HG02678 (cell line): ENCODE data around the gene NFE2L1.

Experiments
- ATAC-seq: cut with Tn5 transposase; IDR thresholded peaks from one replicate; pipeline ENCODE4 v1.9.1; 2021; ENCODE audit warnings: mild to moderate bottlenecking, moderate library complexity; ENCODE audit not compliant: unreplicated experiment

The NFE2L1 gene

DNA sequence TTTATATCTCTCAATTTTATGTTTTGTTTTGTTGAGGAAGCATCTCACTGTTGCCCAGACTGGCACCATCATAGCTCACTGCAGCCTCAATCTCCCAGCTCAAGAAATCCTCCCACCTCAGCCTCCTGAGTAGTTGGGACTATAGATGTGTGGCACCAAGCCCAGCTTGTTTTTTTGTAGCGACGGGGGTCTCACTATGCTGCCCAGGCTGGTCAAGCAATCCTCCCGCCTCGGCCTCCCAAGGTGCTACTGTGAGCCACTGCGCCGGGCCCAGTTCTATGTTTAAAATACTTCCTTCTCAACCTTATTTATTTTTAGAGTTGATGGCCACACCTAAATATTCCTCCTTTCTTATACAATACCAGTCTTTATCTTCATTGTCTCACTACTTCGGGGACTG, 1.9 kb upstream of the NFE2L1 start:
- ATAC-seq: no peak

DNA sequence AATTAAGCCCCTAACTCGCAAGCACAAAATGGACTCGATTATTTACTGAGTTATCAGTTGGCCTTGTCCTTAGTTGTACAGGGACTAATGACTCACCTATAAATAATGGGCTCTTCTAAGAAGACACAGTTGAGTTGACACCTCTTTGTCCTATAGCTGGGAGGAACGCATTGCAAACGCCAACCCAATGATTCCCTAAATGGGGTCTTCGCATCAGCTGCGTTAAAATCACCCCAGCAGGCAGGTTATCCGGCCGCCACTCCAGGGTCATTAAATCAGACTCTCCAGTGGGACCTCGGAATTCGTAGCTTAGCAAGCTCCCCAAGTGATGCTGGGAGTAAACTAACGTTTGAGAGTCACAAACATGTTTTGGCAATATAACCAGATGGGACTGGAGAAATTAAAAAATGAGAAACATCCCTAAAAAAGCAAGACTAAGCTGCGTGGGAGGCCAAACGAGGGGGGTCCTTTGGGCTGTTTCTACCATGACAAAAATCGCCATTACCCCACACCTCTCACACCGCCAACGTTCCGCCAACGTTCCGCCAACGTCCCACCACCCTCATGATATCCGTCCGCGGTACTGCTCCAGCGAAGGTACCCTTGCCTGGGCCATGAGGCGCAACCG, 932 bp upstream of the NFE2L1 start:
- ATAC-seq: no peak

DNA sequence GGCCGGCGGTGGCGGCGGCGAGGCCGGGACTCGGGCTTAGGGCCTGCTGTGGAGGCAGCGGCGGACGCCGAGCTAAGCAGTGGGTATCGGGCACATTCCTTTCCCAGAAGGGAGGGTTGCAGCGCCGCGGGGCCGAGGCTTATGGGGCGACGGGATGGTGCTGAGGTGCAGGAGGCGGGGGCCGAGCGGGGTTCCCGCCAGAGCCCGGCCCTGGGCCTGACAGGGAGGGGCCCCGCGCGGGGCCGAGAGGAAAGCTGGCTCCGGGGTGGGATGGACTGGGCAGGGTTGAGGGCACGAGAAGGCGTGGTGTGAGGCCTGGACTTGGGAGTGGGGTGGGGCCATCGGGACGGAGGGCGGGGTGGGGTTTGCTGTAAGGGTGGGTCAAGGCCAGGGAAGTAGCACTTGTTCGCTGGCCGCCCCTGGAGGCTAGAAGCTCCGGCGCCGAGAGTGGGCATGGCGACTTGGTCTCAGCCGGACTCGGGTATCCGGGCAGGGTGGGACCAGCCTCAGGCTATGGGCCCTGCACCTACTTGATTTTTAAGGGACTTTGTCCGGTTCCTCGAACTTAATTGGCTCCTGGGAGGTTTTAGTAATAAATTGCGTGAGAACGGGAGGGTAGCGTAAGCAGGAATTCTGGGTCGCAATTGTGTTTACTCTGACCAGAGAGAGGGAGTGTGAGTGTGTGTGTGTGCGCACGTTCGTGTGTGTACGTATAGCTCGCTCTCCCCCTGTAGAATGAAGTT, 396 bp downstream of the NFE2L1 start:
- peak; percentile 34 for ATAC-seq

DNA sequence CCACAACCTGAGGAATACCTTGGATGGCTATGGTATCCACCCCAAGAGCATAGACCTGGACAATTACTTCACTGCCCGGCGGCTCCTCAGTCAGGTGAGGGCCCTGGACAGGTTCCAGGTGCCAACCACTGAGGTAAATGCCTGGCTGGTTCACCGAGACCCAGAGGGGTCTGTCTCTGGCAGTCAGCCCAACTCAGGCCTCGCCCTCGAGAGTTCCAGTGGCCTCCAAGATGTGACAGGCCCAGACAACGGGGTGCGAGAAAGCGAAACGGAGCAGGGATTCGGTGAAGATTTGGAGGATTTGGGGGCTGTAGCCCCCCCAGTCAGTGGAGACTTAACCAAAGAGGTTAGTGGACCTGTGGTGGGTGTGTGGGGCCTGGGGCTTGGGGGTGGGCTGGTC, 3.1 kb downstream of the NFE2L1 start:
- ATAC-seq: no peak

DNA sequence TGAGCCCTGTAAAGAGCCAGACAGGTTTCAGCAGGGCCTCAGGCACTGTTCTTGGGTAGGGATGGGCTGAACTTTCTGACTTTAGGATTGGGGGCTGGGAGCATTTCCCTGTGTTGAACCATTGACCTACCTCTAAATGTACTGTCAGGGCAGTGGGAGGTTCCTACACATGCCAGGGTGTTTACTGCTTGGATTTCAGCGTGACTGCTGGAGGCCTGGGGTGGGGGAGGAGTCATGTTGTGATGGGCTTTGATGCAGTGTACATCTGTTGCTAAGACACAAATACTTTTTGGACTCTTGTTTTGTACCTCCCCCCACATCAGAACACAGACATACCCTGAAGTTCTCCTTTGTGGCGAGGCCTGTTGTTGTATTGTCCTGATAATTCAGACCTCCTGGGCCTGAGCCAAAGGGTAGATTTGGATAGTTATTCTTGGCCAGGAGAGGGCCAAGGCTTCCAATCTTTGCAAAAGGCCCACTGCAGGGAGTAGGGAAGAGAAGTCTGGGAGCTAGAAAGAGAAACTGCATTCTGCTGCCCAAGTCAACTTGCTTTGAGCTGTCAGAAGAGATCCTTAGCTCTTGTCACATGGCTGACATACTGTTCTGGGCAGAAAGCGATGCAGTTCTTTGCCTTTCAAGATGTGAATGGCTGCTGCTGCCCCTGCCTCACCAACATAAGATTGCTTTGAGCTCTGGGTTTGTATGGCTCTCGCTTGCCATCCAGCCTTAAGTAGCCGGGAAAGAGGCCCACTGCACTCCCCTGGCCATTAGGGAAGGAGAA, 3.7 kb downstream of the NFE2L1 start:
- no peak for ATAC-seq

DNA sequence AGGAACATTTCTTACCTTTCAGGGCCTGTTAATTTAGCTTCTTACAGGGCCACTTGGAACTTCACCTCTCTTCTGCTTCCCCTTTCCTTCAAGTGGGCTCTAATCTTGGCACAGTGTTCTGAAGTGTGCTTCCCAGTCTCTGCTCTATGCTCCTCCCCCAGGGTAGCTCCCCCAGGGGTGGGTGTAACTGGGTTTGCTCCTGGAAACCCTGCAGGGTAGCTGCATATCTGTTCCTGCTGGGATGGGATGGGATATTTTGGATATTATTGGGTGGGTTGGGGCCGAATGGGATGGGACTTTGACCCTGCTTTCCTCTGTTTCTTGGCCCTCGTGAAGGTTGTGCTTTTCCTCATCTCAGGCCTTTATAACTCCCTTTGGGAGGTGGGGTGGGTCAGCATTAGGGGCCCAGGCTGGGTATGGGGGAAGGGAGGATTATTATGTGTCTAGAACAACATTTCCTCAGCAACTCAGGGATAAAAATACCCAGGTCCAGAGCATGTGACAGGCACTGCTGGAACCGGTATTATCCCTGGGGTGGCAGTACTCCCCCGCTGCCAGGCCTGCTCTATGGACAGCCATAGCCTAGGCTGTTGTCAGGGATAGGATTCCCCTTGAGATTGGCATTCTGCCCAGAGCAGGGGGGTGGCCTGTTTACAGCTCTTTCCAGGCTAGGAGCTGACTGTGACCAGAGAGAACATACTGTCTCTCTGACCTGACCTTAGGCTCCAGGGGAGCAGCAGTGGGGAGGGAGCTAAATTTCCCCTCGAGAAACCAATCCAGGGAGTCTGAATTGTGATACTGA, 5.0 kb downstream of the NFE2L1 start:
- no peak for ATAC-seq

DNA sequence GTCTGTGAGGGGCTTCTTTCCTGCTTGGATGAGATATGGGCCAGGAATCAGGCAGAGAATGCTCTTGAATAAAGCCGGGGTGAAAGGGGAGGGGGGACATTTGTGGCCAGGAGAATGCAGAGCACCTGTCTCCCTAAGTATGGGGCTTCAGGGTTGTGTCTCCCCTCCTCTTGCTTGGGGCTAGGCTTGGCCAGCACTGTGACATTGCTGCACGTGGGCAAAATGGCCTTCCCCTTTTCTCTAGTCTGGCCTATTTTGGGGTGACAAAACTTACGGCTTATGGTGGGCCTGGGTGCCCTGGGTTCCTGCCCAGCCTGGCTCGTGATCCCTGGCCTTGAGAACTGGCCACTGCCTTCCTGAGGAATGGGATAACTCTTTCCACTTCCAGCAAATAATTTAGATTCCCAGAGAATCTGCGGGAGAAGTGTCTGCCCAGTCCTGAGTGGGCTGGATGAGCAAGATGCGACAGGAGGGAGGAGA, 5.6 kb downstream of the NFE2L1 start:
- ATAC-seq: no peak

DNA sequence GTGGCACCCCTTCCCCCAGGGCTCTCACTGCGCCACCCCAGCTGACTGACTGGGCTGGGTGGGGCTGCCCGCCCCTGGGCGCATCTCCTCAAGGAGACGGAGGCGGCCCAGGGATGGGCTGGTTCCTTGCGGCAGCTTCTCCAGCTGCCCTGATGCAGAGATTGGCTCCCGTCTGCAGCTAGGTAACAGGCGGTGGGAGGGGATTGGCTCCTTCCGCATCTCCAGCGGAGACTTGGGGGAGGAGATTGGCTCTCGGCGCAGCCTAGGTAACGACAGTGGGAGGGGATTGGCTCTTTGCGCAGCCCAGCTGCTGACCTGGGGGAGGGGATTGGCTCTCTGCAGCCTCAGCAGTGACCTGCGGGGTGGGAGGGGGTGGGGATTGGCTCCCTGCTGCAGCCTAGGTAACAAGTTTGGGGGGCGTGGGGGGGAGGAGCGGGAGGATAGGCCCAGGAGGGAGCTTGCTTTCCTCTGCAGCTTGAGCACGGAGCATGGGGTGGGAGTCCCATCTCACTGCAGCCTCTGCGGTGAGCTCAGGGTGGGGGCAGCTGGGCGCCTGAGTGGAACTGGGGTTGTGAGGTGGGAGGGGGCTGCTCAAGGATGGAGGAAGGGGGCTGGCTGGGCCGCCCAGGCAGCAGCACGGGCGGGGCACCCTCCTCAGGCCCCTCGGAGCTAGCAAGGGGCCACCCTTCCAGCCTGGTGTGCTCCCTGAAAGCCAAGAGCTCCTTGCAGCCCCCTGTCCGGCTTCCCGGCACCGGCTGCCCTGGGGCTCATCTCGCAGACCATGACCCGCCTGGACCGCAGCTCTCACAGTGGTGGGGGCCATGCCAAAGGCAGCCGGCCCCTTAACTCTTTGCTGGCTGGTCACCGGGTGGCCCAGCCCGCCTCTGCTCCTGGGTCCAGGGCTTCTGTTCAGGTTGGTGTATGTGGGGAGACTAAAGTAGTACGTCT, 6.4 kb downstream of the NFE2L1 start:
- ATAC-seq: no peak

DNA sequence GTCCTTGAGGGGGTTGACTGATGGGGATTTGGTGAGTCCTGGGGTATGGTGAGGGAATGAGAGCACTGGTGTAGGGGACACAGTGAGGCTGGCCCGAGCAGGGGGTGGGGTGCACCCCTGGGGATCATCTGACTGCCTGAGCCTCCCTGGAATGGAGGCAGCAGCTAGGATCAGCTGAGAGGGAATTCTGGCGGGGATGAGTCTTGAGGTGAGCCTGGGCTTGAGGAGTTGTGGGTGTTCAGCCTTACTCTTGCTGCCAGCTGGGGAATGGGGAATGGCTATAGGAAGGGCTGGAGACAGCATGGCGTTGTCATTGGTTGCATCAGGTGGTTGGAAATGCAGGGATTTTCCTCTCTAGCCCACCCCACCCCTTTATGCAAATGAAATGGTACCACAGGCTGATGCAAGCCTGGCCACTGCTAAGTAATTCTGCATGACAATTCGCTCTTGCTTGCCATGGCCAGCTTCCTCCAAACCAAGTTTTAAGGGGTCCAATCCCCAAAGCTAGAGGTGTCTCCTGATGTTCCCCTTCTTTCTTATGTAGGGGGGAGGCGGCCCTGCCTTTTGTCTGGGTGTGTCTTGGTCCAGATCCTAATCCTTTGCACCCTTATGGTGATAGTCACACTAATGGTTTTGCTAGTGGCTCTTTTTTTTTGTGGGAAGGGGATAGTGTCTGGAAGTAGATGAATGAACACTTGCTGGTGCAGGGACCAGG, 7.5 kb downstream of the NFE2L1 start:
- peak; percentile 61 for ATAC-seq

DNA sequence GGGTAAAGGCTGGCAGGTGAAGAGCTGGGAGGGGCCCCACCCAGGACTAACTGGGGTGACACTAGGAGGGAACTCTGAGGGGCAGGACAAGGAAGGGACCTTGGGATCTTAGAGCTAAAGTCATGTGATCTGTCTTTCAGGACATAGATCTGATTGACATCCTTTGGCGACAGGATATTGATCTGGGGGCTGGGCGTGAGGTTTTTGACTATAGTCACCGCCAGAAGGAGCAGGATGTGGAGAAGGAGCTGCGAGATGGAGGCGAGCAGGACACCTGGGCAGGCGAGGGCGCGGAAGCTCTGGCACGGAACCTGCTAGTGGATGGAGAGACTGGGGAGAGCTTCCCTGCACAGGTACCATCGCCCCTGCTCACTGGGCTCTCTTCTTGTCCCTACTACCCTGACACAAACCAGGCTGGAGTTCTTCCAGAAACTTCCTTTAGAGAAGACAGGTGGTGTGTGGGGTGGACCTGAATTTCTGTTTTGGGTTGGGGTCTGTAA, 8.1 kb downstream of the NFE2L1 start:
- no peak for ATAC-seq

DNA sequence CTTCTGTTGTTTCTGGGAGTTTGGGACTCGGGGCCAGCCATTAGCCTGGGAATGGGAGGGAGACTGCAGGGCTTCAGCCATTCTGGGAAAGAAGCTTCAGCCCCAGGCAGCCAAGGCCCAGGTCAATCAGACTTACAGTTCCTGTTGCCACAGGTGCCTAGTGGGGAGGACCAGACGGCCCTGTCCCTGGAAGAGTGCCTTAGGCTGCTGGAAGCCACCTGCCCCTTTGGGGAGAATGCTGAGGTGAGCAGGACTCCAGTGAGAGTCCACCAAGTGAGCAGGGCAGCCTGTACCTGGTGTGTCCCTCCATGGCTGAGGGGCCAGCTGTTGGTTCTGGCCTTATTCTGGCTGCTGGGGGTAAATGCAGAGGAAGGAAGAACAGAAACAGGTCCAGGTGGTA, 8.7 kb downstream of the NFE2L1 start:
- no peak for ATAC-seq

DNA sequence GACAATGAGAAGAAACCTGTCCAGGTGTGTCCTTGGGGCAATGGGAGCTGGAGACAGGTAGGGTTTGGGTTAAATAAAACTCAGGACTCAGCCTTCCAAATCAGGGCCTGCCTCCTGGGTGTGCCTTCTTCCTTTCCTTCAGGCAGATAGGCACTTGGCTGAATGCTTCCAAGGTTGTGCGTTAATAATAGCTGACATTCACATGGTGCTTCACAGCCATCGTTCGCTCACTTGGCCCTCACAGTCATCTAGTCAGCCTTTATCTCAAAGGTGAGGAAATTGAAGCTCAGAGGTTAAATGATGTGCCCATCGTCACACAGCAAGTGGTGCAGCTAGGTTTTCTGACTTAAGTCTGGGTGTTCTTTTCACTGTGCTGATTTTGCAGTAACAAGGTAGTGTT, 9.5 kb downstream of the NFE2L1 start:
- ATAC-seq: no peak

DNA sequence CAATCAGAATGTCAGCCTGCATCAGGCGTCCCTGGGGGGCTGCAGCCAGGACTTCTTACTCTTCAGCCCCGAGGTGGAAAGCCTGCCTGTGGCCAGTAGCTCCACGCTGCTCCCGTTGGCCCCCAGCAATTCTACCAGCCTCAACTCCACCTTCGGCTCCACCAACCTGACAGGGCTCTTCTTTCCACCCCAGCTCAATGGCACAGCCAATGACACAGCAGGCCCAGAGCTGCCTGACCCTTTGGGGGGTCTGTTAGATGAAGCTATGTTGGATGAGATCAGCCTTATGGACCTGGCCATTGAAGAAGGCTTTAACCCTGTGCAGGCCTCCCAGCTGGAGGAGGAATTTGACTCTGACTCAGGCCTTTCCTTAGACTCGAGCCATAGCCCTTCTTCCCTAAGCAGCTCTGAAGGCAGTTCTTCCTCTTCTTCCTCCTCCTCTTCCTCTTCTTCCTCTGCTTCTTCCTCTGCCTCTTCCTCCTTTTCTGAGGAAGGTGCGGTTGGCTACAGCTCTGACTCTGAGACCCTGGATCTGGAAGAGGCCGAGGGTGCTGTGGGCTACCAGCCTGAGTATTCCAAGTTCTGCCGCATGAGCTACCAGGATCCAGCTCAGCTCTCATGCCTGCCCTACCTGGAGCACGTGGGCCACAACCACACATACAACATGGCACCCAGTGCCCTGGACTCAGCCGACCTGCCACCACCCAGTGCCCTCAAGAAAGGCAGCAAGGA, 10.4 kb downstream of the NFE2L1 start:
- ATAC-seq: no peak

DNA sequence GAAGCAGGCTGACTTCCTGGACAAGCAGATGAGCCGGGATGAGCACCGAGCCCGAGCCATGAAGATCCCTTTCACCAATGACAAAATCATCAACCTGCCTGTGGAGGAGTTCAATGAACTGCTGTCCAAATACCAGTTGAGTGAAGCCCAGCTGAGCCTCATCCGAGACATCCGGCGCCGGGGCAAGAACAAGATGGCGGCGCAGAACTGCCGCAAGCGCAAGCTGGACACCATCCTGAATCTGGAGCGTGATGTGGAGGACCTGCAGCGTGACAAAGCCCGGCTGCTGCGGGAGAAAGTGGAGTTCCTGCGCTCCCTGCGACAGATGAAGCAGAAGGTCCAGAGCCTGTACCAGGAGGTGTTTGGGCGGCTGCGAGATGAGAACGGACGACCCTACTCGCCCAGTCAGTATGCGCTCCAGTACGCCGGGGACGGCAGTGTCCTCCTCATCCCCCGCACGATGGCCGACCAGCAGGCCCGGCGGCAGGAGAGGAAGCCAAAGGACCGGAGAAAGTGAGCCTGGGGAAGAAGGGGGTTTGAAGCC, 11.0 kb downstream of the NFE2L1 start:
- no peak for ATAC-seq

DNA sequence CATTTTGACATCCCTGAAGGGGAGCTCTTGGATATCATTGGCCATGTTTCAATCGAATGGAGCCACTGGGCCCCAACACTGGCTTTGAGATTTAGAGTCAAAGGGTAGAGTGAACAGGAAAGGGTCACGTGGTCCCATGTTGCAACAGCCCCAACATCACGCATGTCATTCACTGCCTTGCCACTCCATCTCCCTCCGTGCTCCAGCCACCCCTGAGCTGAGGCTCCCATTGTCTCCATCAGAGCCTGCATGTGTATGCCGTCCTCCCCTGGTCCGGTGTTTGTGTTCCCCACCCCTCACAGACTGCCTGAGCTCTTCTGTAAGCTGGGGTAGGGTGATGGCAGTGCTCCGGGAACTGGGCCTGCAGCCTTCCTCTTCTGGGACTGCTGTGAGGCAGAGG, 12.1 kb downstream of the NFE2L1 start:
- ATAC-seq: no peak

DNA sequence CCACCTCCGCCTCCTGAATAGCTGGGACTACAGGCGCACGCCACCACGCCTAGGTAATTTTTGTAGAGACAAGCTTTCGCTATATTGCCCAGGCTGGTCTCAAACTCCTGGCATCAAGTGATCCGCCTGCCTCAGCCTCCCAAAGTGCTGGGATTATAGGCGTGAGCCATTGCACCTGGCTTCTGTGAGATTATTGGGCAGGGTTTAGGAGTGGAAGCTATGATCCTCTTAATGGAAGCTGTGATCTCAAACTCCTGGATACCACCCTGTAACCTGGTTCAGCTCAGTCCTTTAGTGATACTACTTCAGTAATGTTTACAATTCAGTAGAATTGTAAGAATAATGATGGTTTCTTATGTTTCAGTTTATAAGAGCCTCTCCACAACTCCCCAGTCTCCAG, 14.1 kb downstream of the NFE2L1 start:
- no peak for ATAC-seq

DNA sequence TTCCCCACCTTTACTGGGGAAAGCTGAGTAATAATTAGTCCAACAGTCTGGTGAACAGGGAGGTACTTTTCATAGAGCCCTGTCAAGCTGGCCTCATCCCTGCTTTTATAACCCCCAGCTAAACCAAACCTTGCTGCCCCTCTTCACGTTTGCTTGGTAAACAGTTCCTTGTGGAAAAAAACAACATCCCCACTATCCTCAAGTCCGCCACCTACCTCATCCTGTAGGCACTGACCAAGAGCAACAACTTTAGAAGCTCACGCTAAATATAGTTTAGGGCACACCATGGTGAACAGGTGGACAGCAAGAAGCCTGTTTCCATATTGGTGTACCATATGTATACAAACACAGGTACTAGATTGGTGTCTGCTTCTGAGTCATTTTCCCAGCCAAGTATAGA, 16.5 kb downstream of the NFE2L1 start:
- ATAC-seq: no peak

DNA sequence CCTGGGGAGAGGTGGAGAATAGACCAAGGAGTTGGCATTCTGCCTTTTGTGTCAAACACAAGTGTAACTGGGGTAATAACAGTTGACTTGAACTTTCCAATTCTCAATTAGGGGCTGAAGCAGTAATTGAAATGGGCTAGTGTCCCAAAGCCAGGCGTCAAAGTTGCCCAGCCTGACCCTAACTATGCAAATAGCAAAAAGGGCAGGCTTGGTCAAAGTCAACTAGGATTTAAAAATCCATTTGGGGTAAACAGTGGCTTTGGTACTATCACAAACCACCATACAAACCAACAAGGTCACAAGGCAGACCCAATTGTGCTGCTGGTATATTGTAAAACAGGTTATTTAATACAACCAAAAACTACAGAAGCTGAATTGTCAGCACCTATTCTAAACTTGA, 18.0 kb downstream of the NFE2L1 start:
- no peak for ATAC-seq
